NCI-H2171 treated with DMSO at 0.1 percent for 48 hours (cell line): ENCODE measurements around the gene ARPP21.

ENCODE experiments used
- DNase-seq: peaks from one replicate; lab custom pipeline; 2025; lab: John Stamatoyannopoulos, UW

ARPP21 gene

DNA sequence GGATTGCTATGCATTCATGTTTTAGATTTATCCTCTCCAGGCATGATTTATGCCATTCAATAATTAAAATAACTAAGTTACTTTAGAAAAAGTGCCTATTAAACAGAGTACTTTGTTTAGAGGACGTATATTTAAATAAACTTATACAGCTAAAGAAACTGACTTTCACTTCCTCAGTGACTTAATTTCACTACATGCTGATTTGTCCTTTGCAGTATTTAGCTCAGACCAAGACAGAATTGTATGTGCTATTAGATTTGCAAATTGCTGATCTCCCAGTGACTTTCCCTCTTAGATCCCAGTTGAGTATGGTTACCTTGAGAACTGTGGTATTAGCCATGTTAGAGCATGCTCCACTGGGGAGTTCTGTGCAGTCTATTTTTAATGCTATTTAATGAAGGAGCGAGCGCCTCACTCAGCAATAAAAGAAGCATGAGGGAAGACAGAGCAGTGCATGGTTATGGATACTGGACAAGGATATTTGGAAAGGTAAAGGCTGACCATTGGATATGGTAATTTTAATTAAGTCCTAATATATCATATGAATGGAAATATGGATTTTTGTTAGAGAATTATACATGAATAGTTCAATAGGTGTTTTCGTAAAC lies 2.7 kb downstream of the ARPP21 start:
- DNase-seq: no peak

GRCh38 chr3:35643495-35643894 lies 4.2 kb downstream of the ARPP21 start:
- DNase-seq: no peak

DNA sequence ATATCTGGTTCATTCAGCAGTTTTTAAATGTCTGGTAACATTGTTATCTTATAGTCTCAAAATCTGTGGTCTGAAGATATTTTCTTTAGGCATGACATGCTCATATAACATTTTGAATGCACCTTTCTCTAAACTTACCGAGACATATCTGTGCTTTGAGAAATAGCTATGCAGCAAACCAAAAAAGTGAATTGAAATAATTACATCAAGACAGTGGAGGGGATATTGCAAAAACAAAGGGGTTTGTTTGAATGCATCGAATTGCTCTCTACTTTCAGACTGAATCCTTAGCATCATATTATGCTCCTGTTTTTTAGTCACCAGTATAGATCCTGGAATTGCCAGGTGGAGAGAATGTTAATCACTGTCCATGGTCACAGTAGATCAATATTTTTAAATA lies 5.1 kb downstream of the ARPP21 start:
- no peak for DNase-seq

GRCh38 chr3:35645189-35645588 lies 5.9 kb downstream of the ARPP21 start:
- no peak for DNase-seq

DNA sequence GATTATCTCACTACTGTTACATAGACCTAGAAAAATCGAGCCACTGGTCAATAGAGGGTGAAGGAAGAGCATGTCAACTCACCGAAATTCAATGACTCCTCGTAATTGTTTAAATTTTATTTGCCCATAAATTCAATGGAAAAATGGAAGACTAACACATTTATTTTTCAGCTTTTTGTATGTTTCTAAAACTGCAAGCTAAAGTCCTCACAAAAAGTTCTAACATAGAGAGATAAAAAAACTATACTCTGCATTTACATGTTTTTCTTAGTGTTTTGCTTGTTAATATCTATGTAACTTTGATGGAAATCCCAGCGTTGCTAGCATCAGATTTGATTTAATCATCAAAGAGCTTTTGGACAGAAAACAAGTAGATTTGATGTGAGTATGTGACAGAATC lies 6.8 kb downstream of the ARPP21 start:
- DNase-seq: no peak

DNA sequence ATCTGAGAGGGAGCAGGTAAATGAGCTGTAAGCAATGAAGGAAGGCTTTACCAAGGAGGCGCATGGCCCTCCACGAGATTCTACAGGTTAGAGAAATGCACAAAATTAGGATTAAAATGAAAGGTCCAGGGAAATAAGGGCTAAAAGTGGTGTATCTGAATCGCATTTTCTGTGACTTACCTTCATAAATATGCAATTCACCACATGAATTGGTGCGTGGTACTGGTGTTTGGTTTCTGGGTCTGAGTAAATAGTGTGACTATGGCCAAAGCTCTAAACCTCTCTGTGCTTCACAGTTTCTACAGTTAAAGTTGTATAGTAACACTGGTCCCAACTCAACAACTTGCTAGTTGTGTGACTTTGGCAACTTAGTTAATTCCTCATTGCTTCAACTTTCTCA lies 8.1 kb downstream of the ARPP21 start:
- DNase-seq: no peak

GRCh38 chr3:35648347-35648746 lies 9.0 kb downstream of the ARPP21 start:
- DNase-seq: no peak

- DNase-seq: no peak
These were observed 10.1 kb downstream of the ARPP21 start for GRCh38 chr3:35649405-35649804.

DNA sequence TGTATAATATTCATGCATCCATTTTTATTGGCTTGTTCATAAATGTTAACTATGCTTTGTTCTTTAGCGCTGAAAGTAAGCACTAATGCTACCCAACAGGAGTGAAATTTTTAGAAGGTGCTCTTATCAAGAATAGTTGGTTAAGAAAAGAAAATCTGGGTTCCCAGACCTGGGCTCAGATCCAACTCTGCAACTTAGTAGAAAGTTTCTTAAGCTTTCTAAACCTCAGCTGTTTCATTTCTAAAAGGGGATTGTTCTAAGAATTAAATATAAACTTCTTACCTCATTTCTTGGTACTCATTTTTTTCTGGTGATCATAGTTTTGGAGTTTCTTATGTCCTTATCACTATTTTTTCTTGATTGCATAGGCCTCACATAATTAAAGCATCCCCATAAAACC lies 12.1 kb downstream of the ARPP21 start:
- DNase-seq: no peak

- DNase-seq: peak; percentile 26
These were observed 12.5 kb downstream of the ARPP21 start for GRCh38 chr3:35651851-35652250.

DNA sequence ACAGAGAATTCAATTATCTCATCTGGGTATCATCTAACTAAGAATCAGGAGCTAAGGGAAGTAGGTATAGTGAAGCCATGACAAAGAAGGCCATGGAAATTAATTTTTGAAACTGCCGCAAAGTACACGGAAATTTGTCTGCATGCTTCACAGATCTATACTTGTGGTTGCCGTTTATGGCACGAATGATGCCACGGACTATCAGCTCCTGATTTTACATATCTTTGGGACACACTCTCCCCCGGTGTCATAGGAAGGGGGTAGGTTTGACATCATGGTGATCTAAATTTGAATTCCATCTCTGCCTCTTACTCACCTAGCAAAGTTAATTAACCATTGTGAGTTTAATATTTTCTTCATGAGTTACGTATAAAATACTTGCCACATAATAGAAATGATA lies 14.0 kb downstream of the ARPP21 start:
- DNase-seq: no peak

DNA sequence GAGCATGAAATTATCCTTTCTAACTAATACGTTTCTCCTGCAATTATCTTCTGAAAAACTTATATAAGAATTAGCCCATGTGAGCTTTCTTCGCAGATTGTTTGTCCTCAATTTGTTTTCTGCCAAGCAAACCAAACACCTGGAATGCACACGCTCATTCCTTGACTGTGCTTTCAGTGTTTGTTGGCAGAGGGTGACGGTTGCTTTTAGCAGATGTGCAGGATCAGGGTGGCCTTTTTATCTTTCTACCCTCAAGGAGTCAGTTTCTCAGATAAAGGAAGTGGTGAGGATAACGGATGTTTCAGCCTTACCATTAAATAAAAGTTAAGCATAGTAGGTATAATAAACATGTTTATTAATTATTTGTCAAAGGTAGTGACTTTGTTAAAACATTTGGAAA lies 15.2 kb downstream of the ARPP21 start:
- DNase-seq: peak; percentile 10

DNA sequence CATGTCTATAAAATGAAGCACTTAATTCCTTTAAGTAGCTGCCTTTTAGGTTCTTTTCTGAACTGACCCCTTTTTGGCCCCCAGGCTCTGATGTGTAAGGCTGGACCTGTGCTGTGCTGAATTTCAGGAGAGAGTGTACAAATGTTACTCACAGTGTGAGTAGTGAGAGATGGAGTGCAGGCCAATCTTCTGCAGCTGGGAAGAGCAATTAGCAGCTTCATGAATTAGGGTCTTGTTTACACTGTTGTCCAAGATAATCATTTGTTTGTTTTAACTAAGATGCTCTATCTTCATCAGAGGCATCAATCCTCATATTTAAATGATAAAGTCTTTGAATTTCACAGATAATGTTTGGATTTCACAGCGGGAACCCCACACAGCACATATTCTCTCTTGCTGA lies 19.4 kb downstream of the ARPP21 start:
- DNase-seq: no peak

DNA sequence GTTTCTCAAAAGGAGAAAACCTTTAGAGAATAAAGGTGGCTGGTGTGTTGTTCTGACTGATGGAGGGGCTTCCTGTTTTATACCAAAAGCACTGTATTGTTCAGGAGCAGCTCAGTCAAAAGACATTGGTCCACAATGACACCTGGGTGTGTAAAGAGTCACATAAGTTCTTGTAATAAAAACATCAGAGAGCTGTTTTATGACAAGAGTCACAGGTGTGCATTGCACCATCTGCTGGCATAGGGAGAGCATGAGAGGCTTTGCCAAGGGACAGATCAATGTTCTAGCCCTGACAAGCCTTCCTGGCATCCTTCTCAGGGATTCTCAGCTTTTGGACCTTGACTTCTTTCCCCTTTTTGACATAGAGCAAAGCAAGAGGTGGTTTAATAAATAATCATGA lies 20.4 kb downstream of the ARPP21 start:
- peak; percentile 73 for DNase-seq

DNA sequence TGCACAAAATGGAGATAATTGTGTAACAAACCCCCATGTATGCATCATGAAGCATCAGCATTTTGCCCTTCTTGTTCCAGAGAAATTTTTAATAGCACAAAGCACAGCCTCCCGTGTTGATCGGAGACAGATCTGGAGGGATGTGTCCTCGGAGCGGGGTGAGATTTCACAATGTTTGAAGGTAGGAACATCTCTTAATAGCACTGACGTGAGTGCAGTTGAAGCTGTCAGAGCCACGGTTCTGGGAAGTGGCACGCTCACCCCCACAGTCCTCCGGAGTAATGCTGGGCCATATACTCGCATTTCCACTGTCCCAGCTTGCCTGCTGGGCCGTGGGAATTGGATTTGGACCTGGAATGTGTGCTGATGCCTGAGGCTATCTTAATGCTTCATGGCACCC lies 24.1 kb downstream of the ARPP21 start:
- no peak for DNase-seq

GRCh38 chr3:35664460-35664919 lies 25.2 kb downstream of the ARPP21 start:
- DNase-seq: peak; percentile 93

DNA sequence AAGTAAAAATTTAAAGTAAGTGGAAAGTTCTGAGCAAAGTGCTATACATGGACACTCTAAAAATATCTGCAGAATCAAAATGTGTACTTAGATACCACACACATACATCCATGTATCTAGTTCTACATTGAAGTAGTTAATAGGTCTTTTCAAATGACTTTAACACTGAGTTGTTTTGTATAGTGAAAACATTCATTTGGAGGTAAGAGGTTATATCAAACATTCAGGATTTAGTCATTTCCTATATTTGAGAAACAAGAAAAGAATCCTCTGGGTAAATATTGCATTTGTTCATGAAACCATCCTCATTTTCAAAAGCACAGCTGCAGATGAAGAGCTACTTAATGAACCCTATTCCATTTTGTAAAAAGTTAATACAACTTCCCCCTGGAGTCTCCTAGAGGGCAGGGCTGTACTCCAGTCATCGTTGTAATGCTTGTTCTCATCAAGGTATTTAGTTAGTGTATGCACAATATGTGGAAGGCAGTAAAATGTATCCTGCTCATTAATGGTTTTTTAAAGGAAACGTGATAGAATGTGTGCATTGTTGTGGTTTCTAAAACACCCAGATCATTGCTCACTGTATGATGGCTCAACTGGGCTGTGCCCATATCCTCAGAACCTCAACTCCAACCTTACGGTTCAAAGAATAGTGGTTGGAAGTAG lies 26.2 kb downstream of the ARPP21 start:
- no peak for DNase-seq

DNA sequence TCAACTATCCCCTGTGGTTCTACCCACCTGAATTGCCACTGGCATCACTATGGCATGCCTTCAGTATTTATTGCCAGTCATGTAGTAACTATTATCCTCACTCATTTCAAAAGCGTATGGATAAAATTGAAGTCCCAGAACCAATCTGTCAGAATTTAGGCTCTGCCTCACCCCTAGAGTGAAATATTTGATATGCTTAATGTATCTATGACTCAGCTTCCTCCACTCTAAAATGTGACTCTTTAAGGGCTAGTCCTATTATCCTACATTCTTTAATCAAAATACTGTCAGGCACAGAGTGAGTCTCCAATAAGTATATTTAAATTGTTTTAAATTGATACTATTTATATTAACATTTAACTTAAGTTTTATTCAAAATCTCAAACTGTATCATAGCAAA lies 27.6 kb downstream of the ARPP21 start:
- no peak for DNase-seq

DNA sequence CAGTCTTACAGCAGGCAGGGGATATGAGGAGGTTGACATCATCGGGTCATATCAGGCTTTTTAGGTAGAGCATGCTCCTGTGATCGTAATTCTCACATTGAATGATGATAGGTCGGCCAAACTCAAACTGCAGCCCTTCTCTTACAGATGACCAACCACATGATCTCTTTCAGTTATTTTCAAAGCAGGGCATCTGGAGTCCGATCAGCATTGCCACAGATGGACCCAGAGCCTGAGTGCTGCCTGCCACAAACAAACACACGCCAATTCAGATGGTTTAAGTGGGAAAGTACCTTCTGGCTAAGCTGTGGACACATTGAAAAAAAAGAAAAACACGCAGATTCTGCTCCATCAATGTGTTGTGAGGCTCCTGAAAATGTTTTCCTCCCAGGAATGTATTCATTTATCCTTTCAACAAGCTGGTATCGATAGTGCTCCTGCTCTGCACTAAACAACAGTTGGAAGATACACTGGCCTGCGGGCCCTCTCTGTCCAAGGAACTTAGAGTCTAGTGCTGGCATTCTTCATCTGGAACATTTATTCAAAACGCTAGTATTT lies 31.2 kb downstream of the ARPP21 start:
- no peak for DNase-seq

DNA sequence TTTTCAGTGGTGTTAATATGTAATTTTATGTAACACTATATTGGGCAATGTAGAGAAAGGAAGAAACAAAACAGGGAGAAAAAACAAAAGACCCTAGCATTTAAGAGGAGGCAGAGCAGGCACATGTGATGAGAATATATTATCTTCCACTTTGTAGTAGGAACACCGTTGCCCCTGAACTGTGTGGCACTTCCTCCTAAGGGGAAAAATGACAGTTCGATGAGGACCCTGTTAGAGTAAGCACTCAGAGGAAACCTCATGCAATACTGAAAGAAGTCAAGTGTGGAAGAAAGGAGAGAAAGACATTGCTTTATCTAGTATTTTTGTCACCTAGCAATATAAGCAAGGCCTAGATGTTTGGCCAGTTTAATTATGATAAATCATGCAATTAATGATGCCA lies 32.2 kb downstream of the ARPP21 start:
- DNase-seq: no peak

DNA sequence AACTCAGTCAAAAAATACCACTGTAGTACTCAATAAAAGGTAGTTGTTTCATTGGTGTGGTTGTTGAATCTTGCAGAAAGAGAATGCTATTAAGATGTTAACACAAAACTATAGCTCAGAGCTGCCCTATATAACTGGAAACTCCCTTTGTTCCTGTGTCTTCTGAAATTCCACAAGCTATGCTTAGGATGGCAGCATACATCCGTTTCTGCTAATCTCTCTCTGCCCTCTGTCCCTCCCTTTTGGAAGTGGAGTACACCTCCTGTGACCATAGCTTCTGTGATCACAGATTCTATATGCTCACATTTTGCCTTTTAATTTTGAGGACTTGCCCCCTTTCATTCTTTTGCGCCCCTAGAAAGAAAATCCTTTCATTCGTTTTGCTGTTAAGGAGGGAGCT lies 33.7 kb downstream of the ARPP21 start:
- no peak for DNase-seq

- no peak for DNase-seq
These were observed 35.3 kb downstream of the ARPP21 start for GRCh38 chr3:35674451-35675109.

- DNase-seq: no peak
These were observed 35.9 kb downstream of the ARPP21 start for GRCh38 chr3:35675206-35675605.
